MM.1S (cell line): ENCODE measurements around the gene CBX8.

Source experiments
- DNase-seq: peaks from one replicate; pipeline ENCODE4 v3.0.0-alpha.2; 2015
- H2AFZ ChIP-seq: fragments of 300-600 bp; sonication (generic); 2 replicates; pipeline ENCODE4 v1.6.0; 2016; ENCODE audit warnings: antibody characterized with exemption, low read length
- H3F3A ChIP-seq: fragments of 300-600 bp; sonication (generic); 2 replicates; pipeline ENCODE4 v1.6.1; 2016; ENCODE audit warnings: mild to moderate bottlenecking, antibody characterized with exemption, low read length, moderate library complexity, mixed read lengths; ENCODE audit not compliant: insufficient read depth
- H3K27ac ChIP-seq: fragments of 300-600 bp; sonication (generic); 2 replicates; pipeline ENCODE4 v1.5.1; 2016; ENCODE audit warnings: mild to moderate bottlenecking, low read length
- H3K27me3 ChIP-seq: fragments of 300-600 bp; sonication (generic); replicated peaks from 2 replicates; pipeline ENCODE4 v1.6.0; 2016; ENCODE audit warnings: low read length; ENCODE audit not compliant: insufficient read depth
- H3K36me3 ChIP-seq: fragments of 300-600 bp; sonication (generic); replicated peaks from 2 replicates; pipeline ENCODE4 v1.6.1; 2016; ENCODE audit warnings: mild to moderate bottlenecking, low read length, mixed read lengths; ENCODE audit not compliant: insufficient read depth
- H3K4me1 ChIP-seq: fragments of 300-600 bp; sonication (generic); 2 replicates; pipeline ENCODE4 v1.6.1; 2016; ENCODE audit warnings: low read length, mixed read lengths
- H3K4me2 ChIP-seq: fragments of 300-600 bp; sonication (generic); 2 replicates; pipeline ENCODE4 v1.6.0; 2016; ENCODE audit warnings: low read depth, low read length
- H3K4me3 ChIP-seq: fragments of 300-600 bp; sonication (generic); 2 replicates; pipeline ENCODE4 v1.5.1; 2016; ENCODE audit warnings: low read length, mixed read lengths
- H3K79me2 ChIP-seq: fragments of 300-600 bp; sonication (generic); 2 replicates; pipeline ENCODE4 v1.6.1; 2016; ENCODE audit warnings: mixed run types, low read length, mixed read lengths
- H3K9ac ChIP-seq: fragments of 300-600 bp; sonication (generic); 2 replicates; pipeline ENCODE4 v1.6.1; 2016; ENCODE audit warnings: low read length, mixed read lengths
- H3K9me2 ChIP-seq: fragments of 300-600 bp; sonication (generic); replicated peaks from 2 replicates; pipeline ENCODE4 v1.6.1; 2016; ENCODE audit warnings: mild to moderate bottlenecking, low read length, mixed read lengths; ENCODE audit not compliant: insufficient read depth
- H3K9me3 ChIP-seq: fragments of 300-600 bp; sonication (generic); replicated peaks from 2 replicates; pipeline ENCODE4 v1.6.1; 2016; ENCODE audit warnings: mild to moderate bottlenecking, low read length, mixed read lengths; ENCODE audit not compliant: insufficient read depth
- H4K20me1 ChIP-seq: fragments of 300-600 bp; sonication (generic); 2 replicates; pipeline ENCODE4 v1.6.1; 2016; ENCODE audit warnings: mild to moderate bottlenecking, low read length, moderate library complexity, mixed read lengths; ENCODE audit not compliant: insufficient read depth
- EZH2 ChIP-seq: fragments of 300-600 bp; sonication (generic); optimal IDR thresholded peaks from 2 replicates; pipeline ENCODE3; 2017; ENCODE audit warnings: low read depth, mild to moderate bottlenecking, antibody characterized with exemption, low read length, mixed read lengths
- EZH2phosphoT487 ChIP-seq: fragments of 300-600 bp; sonication (generic); IDR thresholded peaks from 2 replicates; pipeline ENCODE4 v1.6.1; 2018; ENCODE audit warnings: antibody characterized with exemption, low read length
- TF ChIP-seq, protein P1 (sequence below): fragments of 300-600 bp; sonication (generic); IDR thresholded peaks from 2 replicates; pipeline ENCODE4 v1.5.1; 2016; ENCODE audit warnings: antibody characterized with exemption, low read length, mixed read lengths

The CBX8 gene

GRCh38 chr17:79837888-79838521 is 41.1 kb upstream of the CBX8 start:
- Histone ChIP-seq H3K9me2 (no peaks in the 10 kb centered on the region), H3K4me1 (peaks cover 9% of the 10 kb centered on the region; the same call in 1 of the 2 replicates), H3K79me2 (peaks cover 18% of the 10 kb centered on the region), H3K9ac (peak overlapping the region; percentile 68), H3F3A (peaks cover 8% of the 10 kb centered on the region), H4K20me1 (peaks cover 3% of the 10 kb centered on the region; the same call in 1 of the 2 replicates), H3K27ac (peak overlapping the region; percentile 65; the same call in 1 of the 2 replicates), H3K9me3 (no peaks in the 10 kb centered on the region), H3K36me3 (no peaks in the 10 kb centered on the region), H3K4me3 (peak overlapping the region; percentile 83), H2AFZ (peak overlapping the region; percentile 47), H3K4me2 (peak overlapping the region; percentile 95), H3K27me3 (peaks cover 31% of the 10 kb centered on the region)
- DNase-seq: peak; percentile 27
- TF ChIP-seq, protein P1, sequence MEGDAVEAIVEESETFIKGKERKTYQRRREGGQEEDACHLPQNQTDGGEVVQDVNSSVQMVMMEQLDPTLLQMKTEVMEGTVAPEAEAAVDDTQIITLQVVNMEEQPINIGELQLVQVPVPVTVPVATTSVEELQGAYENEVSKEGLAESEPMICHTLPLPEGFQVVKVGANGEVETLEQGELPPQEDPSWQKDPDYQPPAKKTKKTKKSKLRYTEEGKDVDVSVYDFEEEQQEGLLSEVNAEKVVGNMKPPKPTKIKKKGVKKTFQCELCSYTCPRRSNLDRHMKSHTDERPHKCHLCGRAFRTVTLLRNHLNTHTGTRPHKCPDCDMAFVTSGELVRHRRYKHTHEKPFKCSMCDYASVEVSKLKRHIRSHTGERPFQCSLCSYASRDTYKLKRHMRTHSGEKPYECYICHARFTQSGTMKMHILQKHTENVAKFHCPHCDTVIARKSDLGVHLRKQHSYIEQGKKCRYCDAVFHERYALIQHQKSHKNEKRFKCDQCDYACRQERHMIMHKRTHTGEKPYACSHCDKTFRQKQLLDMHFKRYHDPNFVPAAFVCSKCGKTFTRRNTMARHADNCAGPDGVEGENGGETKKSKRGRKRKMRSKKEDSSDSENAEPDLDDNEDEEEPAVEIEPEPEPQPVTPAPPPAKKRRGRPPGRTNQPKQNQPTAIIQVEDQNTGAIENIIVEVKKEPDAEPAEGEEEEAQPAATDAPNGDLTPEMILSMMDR: no peak
- TF ChIP-seq EZH2phosphoT487 (no peak), EZH2 (no peak)

GRCh38 chr17:79836972-79837887 is 40.4 kb upstream of the CBX8 start:
- Histone ChIP-seq H3K4me3 (peak overlapping the region; percentile 83), H3K27ac (no peak overlapping the region), H3K9ac (peak overlapping the region; percentile 68; the same call in 1 of the 2 replicates), H3K79me2 (peaks cover 18% of the 10 kb centered on the region), H3K36me3 (no peaks in the 10 kb centered on the region), H3K9me3 (no peaks in the 10 kb centered on the region), H3K4me2 (peak overlapping the region; percentile 95), H4K20me1 (peaks cover 3% of the 10 kb centered on the region; the same call in 1 of the 2 replicates), H3K9me2 (no peaks in the 10 kb centered on the region), H3K27me3 (peaks cover 23% of the 10 kb centered on the region), H2AFZ (no peak overlapping the region), H3F3A (peaks cover 8% of the 10 kb centered on the region), H3K4me1 (peaks cover 9% of the 10 kb centered on the region; the same call in 1 of the 2 replicates)
- no peak for TF ChIP-seq EZH2
- TF ChIP-seq, protein P1: 0 out of 2 replicates have a peak, but pooled peaks have one; percentile 9
- DNase-seq: peak; percentile 59

DNA sequence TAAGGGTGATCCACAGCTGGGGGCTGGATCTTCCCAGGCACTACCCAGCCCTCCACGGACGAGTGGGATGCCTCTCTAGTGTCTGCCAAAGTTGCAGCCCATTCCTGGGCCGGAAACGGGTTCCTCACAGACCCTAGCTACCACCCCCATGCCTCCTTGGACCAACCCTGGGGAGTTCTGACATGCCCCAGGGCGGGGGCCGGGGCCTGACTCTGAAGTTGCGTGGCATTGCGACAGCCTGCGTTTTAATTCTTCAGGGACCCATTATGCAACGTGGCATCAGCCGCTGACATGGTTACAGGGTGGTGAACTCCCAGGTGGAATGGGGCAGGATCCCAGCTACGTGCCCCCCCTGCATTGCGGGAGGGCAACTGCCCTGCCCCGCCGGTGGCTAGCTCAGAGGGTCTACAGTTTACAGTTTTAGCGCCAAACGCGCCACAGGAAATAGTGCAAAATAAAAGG is 39.7 kb upstream of the CBX8 start:
- peaks cover 18% of the 10 kb centered on the region for H3K79me2 ChIP-seq
- H4K20me1 ChIP-seq: peaks cover 3% of the 10 kb centered on the region; the same call in 1 of the 2 replicates
- no peak overlapping the region for H2AFZ ChIP-seq
- H3K27ac ChIP-seq: no peak overlapping the region
- no peak overlapping the region for H3K4me3 ChIP-seq
- H3K4me2 ChIP-seq: no peak overlapping the region
- no peaks in the 10 kb centered on the region for H3K9me3 ChIP-seq
- TF ChIP-seq EZH2 (no peak), EZH2phosphoT487 (no peak)
- TF ChIP-seq, protein P1: no peak
- DNase-seq: no peak
- H3K36me3 ChIP-seq: no peaks in the 10 kb centered on the region
- H3K27me3 ChIP-seq: peaks cover 16% of the 10 kb centered on the region
- peaks cover 9% of the 10 kb centered on the region; the same call in 1 of the 2 replicates for H3K4me1 ChIP-seq
- H3K9ac ChIP-seq: no peak overlapping the region
- H3F3A ChIP-seq: peaks cover 8% of the 10 kb centered on the region
- no peaks in the 10 kb centered on the region for H3K9me2 ChIP-seq
